ENCODE data around the gene TAGLN.

GRCh38 chr11:117199916-117200812 is 994 bp downstream of the TAGLN start:
- TF ChIP-seq, protein P1, sequence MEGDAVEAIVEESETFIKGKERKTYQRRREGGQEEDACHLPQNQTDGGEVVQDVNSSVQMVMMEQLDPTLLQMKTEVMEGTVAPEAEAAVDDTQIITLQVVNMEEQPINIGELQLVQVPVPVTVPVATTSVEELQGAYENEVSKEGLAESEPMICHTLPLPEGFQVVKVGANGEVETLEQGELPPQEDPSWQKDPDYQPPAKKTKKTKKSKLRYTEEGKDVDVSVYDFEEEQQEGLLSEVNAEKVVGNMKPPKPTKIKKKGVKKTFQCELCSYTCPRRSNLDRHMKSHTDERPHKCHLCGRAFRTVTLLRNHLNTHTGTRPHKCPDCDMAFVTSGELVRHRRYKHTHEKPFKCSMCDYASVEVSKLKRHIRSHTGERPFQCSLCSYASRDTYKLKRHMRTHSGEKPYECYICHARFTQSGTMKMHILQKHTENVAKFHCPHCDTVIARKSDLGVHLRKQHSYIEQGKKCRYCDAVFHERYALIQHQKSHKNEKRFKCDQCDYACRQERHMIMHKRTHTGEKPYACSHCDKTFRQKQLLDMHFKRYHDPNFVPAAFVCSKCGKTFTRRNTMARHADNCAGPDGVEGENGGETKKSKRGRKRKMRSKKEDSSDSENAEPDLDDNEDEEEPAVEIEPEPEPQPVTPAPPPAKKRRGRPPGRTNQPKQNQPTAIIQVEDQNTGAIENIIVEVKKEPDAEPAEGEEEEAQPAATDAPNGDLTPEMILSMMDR (IDR thresholded peaks at IDR 0.05) = no peak
- no peak for TF ChIP-seq POLR2A (IDR thresholded peaks at IDR 0.05)

Measured in right lobe of liver (tissue), 4 donors.